Breast epithelium (tissue), 3 donors: ENCODE data around the gene TAPBPL.

Experiments
- POLR2A ChIP-seq: fragments of 450-650 bp; IDR thresholded peaks from one replicate; pipeline ENCODE4 v1.6.1; 2016; ENCODE audit warnings: antibody characterized with exemption, mild to moderate bottlenecking, moderate library complexity
- TF ChIP-seq, protein P1 (sequence below), 3 donors: fragments of 450-650 bp; IDR thresholded peaks; one replicate each; pipeline ENCODE4 v1.5.1; 2016 to 2017; ENCODE audit warnings: antibody characterized with exemption in 3 of 3, mild to moderate bottlenecking in 3 of 3, moderate library complexity in 3 of 3

DNA sequence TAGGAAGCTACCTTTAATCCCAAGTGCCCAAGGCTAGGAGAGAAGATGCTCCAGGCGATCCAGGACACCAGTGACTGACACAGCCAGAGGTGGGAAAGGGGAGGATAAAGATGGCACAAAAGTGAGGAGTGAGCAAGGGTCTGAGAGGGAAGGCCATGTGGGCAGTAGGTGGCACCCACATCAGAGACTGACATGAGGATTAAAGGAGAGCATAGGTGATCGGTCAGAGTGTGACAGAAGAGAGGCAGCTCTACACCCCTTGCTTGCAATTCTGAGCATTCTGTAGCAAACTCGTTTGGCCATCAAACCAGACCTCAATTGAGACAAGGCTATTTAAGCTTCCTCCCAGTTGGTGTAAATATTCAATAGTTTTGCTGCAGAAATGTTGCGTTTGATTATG, 7.8 kb upstream of the TAPBPL start:
- TF ChIP-seq, protein P1, sequence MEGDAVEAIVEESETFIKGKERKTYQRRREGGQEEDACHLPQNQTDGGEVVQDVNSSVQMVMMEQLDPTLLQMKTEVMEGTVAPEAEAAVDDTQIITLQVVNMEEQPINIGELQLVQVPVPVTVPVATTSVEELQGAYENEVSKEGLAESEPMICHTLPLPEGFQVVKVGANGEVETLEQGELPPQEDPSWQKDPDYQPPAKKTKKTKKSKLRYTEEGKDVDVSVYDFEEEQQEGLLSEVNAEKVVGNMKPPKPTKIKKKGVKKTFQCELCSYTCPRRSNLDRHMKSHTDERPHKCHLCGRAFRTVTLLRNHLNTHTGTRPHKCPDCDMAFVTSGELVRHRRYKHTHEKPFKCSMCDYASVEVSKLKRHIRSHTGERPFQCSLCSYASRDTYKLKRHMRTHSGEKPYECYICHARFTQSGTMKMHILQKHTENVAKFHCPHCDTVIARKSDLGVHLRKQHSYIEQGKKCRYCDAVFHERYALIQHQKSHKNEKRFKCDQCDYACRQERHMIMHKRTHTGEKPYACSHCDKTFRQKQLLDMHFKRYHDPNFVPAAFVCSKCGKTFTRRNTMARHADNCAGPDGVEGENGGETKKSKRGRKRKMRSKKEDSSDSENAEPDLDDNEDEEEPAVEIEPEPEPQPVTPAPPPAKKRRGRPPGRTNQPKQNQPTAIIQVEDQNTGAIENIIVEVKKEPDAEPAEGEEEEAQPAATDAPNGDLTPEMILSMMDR (IDR thresholded peaks at IDR 0.05), result no peak
- TF ChIP-seq POLR2A, result no peak
